Measurements from ENCODE around the gene ABR. TPM values are rescaled to one million over a fixed set of nuclear protein-coding genes. Genes with fewer than 3 reads are reported as not detected.

ABR gene
- polyA plus RNA-seq, 2 of the 4 experiments (the other 2 are of a cell fraction): 70.9 to 73.8 TPM

DNA sequence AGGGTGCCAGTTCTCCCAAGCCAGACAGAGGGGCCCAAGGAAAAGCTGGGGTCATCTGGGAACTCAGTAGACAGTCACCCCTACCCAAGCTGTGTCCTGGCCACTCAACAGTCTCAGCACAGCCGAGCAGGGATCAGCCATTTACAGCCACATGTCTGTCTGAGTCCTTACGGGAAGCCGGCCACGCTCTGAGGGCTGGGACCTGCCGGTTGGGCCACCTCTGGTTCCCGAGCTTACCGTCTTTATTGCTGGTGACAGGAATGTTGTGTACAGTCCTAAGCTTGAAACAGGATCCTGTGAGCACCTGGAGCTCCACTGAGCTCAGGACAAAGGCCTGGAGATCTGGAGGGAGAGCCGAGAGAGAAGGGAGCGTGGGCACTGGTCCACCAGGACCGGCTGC, 123.0 kb downstream of the ABR start:
- no peak for ATAC-seq
- Histone ChIP-seq H3K4me1 (peaks cover 11% of the 10 kb centered on the region), H3K4me3 (no peak overlapping the region), H3K27ac (no peak overlapping the region), H3K9me3 (no peaks in the 10 kb centered on the region), H3K4me2 (no peak overlapping the region)
- DNase-seq (ENCODE audit: low read depth in 1 of 2, low spot score in 1 of 2): no peak
- ChIA-PET CTCF (interaction anchor here (0.7 to 9.2 kb wide), 48 partner anchors 9 to 930 kb away, joined by 3 to 177 read pairs (median 5); partner anchors contain the start of genes NXN and TIMM22), POLR2A (no interaction called here)
- TF ChIP-seq POLR2A (IDR thresholded peaks at IDR 0.05; ENCODE audit: low read length) (no peak), MAFK (IDR thresholded peaks at IDR 0.05; ENCODE audit: partially characterized antibody) (no peak), ZNF302 (CRISPR knock-in tag; IDR thresholded peaks at IDR 0.05) (no peak), CHD2 (IDR thresholded peaks at IDR 0.05; ENCODE audit: low read length, partially characterized antibody) (no peak), GATA3 (IDR thresholded peaks at IDR 0.05; ENCODE audit: borderline replicate concordance) (no peak), EHF (CRISPR knock-in tag; IDR thresholded peaks at IDR 0.05) (no peak), JUN (IDR thresholded peaks at IDR 0.05) (no peak), HOXB5 (CRISPR knock-in tag; IDR thresholded peaks at IDR 0.05) (no peak), SREBF2 (IDR thresholded peaks at IDR 0.05) (no peak), ZFP36 (IDR thresholded peaks at IDR 0.05; ENCODE audit: borderline replicate concordance, partially characterized antibody) (no peak), ZC3H11A (IDR thresholded peaks at IDR 0.05) (no peak), ZSCAN20 (CRISPR knock-in tag; IDR thresholded peaks at IDR 0.05) (no peak), CEBPB (IDR thresholded peaks at IDR 0.05) (no peak)
- TF ChIP-seq, protein P1, sequence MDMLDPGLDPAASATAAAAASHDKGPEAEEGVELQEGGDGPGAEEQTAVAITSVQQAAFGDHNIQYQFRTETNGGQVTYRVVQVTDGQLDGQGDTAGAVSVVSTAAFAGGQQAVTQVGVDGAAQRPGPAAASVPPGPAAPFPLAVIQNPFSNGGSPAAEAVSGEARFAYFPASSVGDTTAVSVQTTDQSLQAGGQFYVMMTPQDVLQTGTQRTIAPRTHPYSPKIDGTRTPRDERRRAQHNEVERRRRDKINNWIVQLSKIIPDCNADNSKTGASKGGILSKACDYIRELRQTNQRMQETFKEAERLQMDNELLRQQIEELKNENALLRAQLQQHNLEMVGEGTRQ (IDR thresholded peaks at IDR 0.05): no peak
- TF ChIP-seq, protein P2, sequence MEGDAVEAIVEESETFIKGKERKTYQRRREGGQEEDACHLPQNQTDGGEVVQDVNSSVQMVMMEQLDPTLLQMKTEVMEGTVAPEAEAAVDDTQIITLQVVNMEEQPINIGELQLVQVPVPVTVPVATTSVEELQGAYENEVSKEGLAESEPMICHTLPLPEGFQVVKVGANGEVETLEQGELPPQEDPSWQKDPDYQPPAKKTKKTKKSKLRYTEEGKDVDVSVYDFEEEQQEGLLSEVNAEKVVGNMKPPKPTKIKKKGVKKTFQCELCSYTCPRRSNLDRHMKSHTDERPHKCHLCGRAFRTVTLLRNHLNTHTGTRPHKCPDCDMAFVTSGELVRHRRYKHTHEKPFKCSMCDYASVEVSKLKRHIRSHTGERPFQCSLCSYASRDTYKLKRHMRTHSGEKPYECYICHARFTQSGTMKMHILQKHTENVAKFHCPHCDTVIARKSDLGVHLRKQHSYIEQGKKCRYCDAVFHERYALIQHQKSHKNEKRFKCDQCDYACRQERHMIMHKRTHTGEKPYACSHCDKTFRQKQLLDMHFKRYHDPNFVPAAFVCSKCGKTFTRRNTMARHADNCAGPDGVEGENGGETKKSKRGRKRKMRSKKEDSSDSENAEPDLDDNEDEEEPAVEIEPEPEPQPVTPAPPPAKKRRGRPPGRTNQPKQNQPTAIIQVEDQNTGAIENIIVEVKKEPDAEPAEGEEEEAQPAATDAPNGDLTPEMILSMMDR (IDR thresholded peaks at IDR 0.05): no peak
- WGBS (ENCODE audit: missing lambda C conversion rate): 86% methylated on average over 10 of the region's 10 CpGs
- FAIRE-seq: no peak

DNA sequence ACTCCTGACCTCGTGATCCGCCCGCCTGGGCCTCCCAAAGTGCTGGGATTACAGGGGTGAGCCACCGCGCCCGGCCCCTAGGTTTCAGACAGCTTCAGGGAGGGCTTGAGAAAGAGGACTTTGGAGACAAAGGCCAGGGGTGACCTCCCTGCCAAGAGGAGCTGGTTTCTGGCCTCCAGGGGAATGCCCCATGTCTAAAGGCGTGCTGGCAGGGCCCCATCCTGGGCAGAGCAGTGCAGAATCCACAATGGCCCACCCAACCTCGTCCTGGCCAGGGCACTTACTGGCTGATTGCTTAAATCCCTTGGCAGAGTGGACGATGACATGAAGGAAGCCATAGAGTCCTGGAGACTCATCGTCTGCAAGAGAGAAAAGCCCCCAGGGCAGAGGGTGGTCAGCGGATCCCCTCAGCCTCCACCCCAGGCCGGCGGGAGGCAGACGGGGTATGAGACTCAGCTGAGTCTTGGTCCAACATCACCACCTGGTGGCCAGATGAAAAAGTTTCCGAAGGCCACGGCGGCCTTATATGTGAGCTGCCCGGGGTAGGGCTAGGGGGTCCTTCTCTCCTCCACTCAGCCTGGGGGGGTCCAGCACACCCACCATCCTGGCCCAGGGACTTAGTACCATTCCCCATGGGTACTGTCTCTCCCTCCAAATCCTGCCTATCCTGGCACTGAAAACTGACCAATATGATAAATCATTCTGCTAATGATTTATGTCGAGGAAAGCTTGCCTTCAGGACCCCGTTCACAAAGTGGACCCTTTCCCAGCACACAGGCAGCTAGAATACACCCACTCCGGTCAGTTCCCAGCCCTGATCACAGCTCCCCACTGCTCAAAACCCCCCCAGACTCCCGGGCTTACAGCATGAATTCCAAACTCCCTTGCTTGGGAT, 123.8 kb downstream of the ABR start:
- H3K4me3 ChIP-seq: no peak overlapping the region
- peaks cover 5% of the 10 kb centered on the region for H3K4me1 ChIP-seq
- no peak for TF ChIP-seq ZFP36 (IDR thresholded peaks at IDR 0.05; ENCODE audit: borderline replicate concordance, partially characterized antibody)
- TF ChIP-seq CBX8 (IDR thresholded peaks at IDR 0.05): no peak
- TF ChIP-seq, protein P2 (IDR thresholded peaks at IDR 0.05): peak; percentile 64
- TF ChIP-seq, protein P3, sequence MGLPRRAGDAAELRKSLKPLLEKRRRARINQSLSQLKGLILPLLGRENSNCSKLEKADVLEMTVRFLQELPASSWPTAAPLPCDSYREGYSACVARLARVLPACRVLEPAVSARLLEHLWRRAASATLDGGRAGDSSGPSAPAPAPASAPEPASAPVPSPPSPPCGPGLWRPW (IDR thresholded peaks at IDR 0.05): no peak
- TF ChIP-seq MAZ (IDR thresholded peaks at IDR 0.05; ENCODE audit: borderline replicate concordance, low read depth, low read length): no peak
- TF ChIP-seq SMC3 (IDR thresholded peaks at IDR 0.05): peak; percentile 45; the same call in 2 of the 3 replicates
- peak; percentile 63 to 67 for TF ChIP-seq RAD21 (conservative IDR thresholded peaks at IDR 0.05 in 1 of 2, IDR thresholded peaks at IDR 0.05 in 1 of 2)
- no peak for TF ChIP-seq RARB (CRISPR knock-in tag; IDR thresholded peaks at IDR 0.05)
- FAIRE-seq (no peak), DNase-seq (ENCODE audit: low read depth in 1 of 2, low spot score in 1 of 2) (peak; percentile 64 to 88), ATAC-seq (peak; percentile 68 to 89)
- no peak overlapping the region for H3K27ac ChIP-seq
- 71% methylated on average over 22 of the region's 22 CpGs for WGBS (ENCODE audit: missing lambda C conversion rate)
- CTCF ChIA-PET: interaction anchor here (0.6 to 9.2 kb wide), 57 partner anchors 8 to 931 kb away, joined by 3 to 177 read pairs (median 4); partner anchors contain the start of genes NXN and TIMM22
- no peaks in the 10 kb centered on the region for H3K9me3 ChIP-seq
- POLR2A ChIA-PET: no interaction called here
- no peak overlapping the region for H3K4me2 ChIP-seq
